NCI-H2107 (cell line): ENCODE measurements around the gene PDE8B.

Source experiments
- DNase-seq: peaks from one replicate; lab custom pipeline; 2025; lab: John Stamatoyannopoulos, UW

The PDE8B gene

DNA sequence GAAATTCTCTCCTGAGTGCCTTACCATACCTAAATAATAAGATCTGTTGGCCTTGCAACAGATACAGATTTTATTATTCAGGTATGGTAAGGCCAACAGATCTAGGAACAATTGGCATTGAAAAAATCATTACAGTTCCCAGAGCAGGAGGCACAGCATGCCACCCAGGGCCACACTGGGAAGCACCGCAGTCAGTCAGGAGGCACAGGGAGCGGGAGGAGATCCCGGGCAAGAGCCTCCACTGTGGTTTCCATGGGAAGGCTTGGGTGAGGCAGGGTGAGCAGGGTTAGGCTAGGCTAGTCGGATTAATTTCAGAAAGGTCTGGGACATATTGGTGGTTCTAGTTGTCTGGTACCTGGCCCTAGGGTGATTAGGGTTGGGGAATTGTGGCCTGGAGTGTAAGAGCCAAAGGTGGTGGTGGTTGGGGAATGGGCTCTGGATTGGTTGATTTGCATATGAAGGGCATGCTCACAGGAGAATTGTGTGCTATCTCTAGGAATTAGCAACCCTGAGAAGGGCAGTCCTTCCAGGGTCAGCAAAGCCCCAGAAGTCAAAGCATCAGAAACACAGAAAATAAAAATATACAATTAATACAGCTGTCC is 111.4 kb downstream of the PDE8B start:
- no peak for DNase-seq

GRCh38 chr5:77322406-77322805 is 111.9 kb downstream of the PDE8B start:
- no peak for DNase-seq

- DNase-seq, result no peak
Observed at GRCh38 chr5:77325921-77326541, 115.6 kb downstream of the PDE8B start.

DNA sequence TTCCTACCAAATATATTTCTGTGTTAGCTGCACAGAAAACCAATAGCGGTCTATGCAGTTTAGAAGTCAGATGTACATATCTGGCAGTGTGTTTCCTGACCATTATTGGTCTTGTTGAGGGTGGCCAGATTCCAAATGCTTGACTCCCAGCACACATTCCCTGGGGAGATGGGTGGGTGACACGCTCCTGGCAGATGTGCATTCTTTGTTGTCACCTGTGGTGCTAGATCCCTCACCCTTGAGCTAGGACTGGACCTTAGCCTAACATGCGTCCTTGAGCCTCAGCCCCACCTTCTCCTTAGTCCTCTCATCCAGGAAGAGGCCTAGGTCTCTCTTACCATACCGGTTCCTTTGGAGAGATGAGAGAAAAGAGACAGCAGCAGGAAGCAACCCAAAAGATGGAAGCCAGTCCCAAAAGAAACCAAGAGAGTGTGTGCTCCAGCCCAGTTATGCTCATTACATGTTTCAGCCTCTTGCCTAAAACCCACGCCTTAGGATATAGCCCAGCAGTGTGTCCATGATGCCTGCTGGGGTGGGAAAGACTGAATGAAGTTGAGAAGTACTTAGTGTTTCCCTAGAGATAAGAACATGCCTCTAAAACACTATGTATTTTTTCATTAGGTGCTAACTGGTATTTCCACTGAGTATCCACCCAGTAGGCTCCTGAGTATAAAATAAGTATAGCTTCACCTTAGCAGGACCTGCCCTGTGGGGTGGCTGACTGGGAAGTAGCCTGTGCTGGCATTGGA is 116.7 kb downstream of the PDE8B start:
- no peak for DNase-seq

- DNase-seq, result no peak
Observed at GRCh38 chr5:77328930-77329647, 118.6 kb downstream of the PDE8B start.

- no peak for DNase-seq
Observed at GRCh38 chr5:77329664-77330430, 119.4 kb downstream of the PDE8B start.

GRCh38 chr5:77333036-77333435 is 122.6 kb downstream of the PDE8B start:
- no peak for DNase-seq

- DNase-seq, result no peak
Observed at GRCh38 chr5:77333451-77334123, 123.1 kb downstream of the PDE8B start.

GRCh38 chr5:77337246-77337645 is 126.8 kb downstream of the PDE8B start:
- no peak for DNase-seq

- no peak for DNase-seq
Observed at GRCh38 chr5:77337686-77338085, 127.2 kb downstream of the PDE8B start.

DNA sequence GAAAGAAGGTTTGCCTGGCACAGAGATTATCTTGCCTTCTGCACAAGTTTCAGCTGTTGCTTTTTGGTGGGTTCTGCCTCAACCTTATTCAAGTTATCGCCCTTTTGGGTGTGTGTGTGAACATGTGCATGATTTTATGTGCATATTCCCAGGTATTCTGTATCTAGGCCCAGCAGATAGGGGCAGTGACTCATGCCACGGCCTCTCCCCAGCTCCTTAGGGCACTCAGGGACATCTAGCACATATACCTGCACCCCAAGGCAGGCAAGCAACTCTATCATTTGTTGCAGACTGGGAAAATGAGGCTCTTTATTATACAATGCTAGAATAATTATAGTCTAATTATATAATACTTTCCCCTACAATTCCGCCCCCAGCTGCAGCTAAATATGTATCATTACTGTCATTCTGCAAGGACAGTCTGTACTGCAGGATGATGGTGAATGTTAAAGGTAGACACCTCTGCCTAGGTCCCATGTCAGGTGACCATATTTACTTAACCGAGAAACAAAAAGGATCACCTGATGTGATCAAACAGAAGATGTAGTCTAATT is 128.9 kb downstream of the PDE8B start:
- DNase-seq, result no peak

- no peak for DNase-seq
Observed at GRCh38 chr5:77343165-77343564, 132.7 kb downstream of the PDE8B start.

- DNase-seq, result no peak
Observed at GRCh38 chr5:77347435-77348098, 137.1 kb downstream of the PDE8B start.

DNA sequence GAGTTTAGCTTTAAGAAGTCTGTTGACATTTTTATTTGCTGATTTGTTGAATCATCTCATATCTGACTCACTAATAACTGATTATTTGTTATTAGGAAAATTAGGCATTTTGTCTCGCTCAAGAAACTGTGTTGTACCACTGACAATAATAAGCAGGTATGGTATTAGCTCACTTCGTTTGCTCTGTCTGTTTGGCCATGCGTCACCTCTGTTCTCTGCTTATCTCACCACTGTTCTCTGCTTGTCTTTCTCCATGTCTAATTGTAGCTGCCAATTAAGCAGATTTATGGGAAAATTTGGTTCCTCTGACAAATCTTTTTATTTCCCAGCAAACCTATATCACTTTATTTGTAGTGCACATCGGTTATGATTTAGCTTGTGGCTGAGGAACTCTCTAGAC is 142.8 kb downstream of the PDE8B start:
- no peak for DNase-seq

DNA sequence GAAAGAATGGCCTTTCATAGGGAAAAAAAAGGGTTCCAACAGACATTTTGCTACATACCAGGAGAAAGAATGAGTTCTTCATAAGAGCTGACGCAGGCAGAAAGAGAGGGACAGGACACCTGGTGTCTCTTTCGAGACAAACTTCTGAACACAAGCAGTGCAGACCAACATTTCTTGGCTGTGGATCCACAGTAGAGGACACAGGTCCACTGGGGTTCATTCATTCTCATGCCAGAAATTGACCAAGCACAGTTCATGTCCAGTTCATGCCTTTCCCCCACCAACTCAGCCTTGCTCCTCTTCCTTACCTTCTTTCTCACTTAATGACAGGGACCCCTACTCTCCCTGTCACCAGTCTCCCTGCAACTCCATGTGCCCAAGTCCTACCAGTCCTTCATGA is 144.0 kb downstream of the PDE8B start:
- no peak for DNase-seq

GRCh38 chr5:77355080-77355479 is 144.6 kb downstream of the PDE8B start:
- DNase-seq, result no peak

DNA sequence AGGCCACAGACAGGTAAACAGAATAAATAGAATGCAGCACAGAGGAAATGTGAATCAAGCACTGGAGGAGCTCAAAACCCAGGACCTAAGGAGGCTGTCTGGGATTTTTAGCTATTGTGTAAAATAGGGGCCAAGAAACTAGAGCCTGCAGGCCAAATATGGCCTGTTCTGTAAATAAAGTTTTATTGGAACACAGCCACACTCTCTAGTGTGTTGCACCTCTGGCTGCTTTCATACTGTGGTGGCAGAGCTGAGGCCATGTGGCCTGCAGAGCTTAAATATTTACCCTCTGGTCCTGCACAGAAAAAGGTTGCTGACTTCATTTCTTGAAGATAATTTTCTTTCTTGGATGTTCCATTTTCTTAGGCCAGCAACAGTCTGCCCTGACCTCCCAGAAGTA is 145.3 kb downstream of the PDE8B start:
- no peak for DNase-seq

GRCh38 chr5:77356740-77357139 is 146.3 kb downstream of the PDE8B start:
- peak; percentile 19 for DNase-seq

DNA sequence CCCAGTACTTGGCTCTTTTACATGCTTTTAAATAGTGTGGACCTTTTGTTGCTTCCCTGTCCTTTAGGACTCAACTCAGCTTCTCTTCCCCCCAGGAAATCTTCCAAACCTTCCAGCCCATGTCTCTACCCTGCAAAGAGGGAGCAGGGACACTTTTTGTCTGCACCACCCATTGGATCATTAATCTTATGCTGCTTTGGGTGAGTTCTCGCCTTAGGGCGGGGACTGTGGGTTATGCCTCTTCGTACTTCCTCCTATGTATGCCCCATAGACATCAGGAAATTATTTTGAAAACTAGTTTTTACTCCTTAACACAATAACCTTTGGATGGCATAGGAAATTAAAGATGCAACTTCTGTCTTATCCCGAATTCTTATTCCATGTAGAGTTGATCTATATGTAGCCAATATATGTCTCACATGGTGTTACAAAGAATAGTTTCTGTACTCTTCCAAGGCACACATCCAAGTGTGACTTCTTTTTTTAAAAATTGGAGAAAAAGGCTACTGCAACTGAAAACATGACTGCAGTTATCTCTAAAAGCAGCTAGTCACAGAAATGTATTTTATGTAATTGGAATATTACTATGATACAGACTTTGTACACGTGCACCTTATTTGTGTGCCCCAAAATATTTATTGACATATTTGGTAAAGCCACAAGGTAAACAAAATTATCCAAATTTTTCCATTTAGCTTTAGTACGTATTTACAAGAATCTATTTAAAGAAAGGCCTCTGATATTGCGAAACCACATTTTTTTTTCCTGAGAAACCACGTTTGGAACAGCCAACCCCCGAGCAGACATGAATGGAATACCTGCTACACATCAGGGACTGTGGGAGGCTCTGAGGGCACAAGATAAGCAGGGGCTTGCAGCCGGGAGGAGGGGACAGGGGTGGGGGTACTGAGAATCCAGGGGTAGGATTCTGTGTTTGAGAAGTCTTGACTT is 148.1 kb downstream of the PDE8B start:
- DNase-seq, result no peak
